ENCODE results near the gene HDAC7.
A peak's percentile ranks its signal among the peaks of the same experiment; 100 is the strongest.

Gene HDAC7

GRCh38 chr12:47800582-47800981 is 19.1 kb downstream of the HDAC7 start:
- TF ChIP-seq PAX5 (IDR thresholded peaks at IDR 0.05; ENCODE audit: insufficient read depth, low read length, severe bottlenecking) = no peak
- TF ChIP-seq POU2F2 (IDR thresholded peaks at IDR 0.05; ENCODE audit: low read depth, low read length) = no peak
- no peak for TF ChIP-seq POLR2AphosphoS5 (IDR thresholded peaks at IDR 0.05; ENCODE audit: low read depth, low read length)
- TF ChIP-seq POLR2A (IDR thresholded peaks at IDR 0.05; ENCODE audit: low read depth, low read length) = no peak
- no peak for TF ChIP-seq TAF1 (IDR thresholded peaks at IDR 0.05; ENCODE audit: low read depth, low read length)
- TF ChIP-seq SPI1 (IDR thresholded peaks at IDR 0.05; ENCODE audit: low read depth, low read length) = no peak
- FAIRE-seq (no peak), DNase-seq (ENCODE audit: insufficient read length, low spot score) (no peak)

GRCh38 chr12:47799357-47799955 is 20.2 kb downstream of the HDAC7 start:
- FAIRE-seq = no peak
- TF ChIP-seq PAX5 (IDR thresholded peaks at IDR 0.05; ENCODE audit: insufficient read depth, low read length, severe bottlenecking) (no peak), TAF1 (IDR thresholded peaks at IDR 0.05; ENCODE audit: low read depth, low read length) (no peak), POLR2AphosphoS5 (IDR thresholded peaks at IDR 0.05; ENCODE audit: low read depth, low read length) (no peak), SPI1 (IDR thresholded peaks at IDR 0.05; ENCODE audit: low read depth, low read length) (no peak), POLR2A (IDR thresholded peaks at IDR 0.05; ENCODE audit: low read depth, low read length) (no peak), POU2F2 (IDR thresholded peaks at IDR 0.05; ENCODE audit: low read depth, low read length) (no peak)
- no peak for DNase-seq (ENCODE audit: insufficient read length, low spot score)

GRCh38 chr12:47798382-47798948 is 21.2 kb downstream of the HDAC7 start:
- DNase-seq (ENCODE audit: insufficient read length, low spot score) = no peak
- no peak for TF ChIP-seq SPI1 (IDR thresholded peaks at IDR 0.05; ENCODE audit: low read depth, low read length)
- TF ChIP-seq POLR2A (IDR thresholded peaks at IDR 0.05; ENCODE audit: low read depth, low read length) = no peak
- TF ChIP-seq PAX5 (IDR thresholded peaks at IDR 0.05; ENCODE audit: insufficient read depth, low read length, severe bottlenecking) = no peak
- no peak for FAIRE-seq

- DNase-seq (ENCODE audit: insufficient read length, low spot score) (peak; percentile 90), FAIRE-seq (peak; percentile 88)
- TF ChIP-seq TAF1 (IDR thresholded peaks at IDR 0.05; ENCODE audit: low read depth, low read length) (no peak), PAX5 (IDR thresholded peaks at IDR 0.05; ENCODE audit: insufficient read depth, low read length, severe bottlenecking) (no peak), POLR2AphosphoS5 (IDR thresholded peaks at IDR 0.05; ENCODE audit: low read depth, low read length) (no peak), POLR2A (IDR thresholded peaks at IDR 0.05; ENCODE audit: low read depth, low read length) (no peak)
Measured at GRCh38 chr12:47797441-47797840, 22.3 kb downstream of the HDAC7 start.

DNA sequence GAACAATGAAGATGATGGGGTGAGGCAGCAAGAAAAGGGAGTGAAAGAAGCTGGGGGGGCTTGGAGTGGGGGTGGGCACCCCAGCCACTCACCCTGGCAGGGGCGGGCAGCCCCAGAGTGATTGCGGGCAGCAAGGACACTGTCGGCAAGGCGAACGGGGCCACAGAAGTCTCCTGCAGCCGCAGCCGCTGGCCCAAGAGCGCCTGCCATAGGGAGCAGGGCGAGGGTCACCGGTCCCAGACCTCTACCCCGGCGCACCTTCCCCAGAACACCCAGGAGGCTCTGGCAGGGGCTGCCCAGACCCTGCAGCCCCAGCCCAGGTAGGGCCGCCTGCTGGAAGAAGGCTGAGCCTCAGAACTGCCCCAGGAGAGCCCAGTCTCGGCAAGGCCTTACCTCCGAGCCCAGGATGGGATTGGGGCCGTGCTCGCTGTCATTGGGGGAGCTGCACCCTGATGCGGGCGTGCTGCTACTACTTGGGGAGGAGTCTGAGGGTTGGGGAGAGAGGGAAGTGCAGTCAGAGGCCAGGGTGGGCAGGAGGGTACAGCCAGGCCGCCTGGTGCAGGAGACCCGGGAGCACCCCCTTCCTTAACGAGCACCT is 23.8 kb downstream of the HDAC7 start:
- TF ChIP-seq PAX5 (IDR thresholded peaks at IDR 0.05; ENCODE audit: insufficient read depth, low read length, severe bottlenecking) (no peak), TAF1 (IDR thresholded peaks at IDR 0.05; ENCODE audit: low read depth, low read length) (no peak), POLR2AphosphoS5 (IDR thresholded peaks at IDR 0.05; ENCODE audit: low read depth, low read length) (no peak), POU2F2 (IDR thresholded peaks at IDR 0.05; ENCODE audit: low read depth, low read length) (no peak), SPI1 (IDR thresholded peaks at IDR 0.05; ENCODE audit: low read depth, low read length) (no peak), POLR2A (IDR thresholded peaks at IDR 0.05; ENCODE audit: low read depth, low read length) (no peak)
- FAIRE-seq (no peak), DNase-seq (ENCODE audit: insufficient read length, low spot score) (no peak)

DNA sequence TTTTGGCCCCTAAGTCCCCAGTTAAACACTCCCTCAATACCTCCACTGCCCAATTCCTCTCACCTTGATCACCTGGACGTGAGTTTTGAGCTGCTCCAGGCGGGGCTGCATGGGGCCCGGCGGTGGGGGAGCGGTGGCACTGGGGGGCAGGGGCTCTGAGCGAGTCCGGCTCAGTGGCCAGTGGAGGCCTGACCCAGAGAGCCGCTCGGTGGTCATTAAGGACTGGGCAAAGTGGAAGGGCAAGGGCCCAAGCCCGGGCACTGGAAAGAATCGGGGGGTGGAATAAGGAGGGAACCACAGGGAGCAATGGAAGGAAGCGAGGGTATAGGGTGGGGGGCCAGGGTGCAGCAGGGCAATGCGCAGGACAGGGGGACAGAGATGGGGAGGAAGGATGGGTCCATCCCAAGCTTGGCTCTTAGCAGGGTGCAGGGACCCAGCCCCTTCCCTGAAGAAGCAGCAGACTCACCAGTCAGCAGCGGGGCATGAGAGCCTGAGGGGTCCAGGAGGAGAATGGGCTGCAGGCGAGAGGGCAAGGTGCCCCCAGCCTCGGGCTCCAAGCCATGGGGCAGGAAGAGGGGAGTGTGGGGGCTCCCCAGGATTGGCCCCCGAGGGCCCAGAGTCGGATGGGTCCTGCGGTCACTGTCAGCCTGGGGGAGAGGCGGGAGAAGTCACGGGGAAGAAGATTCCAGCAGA is 24.4 kb downstream of the HDAC7 start:
- no peak for DNase-seq (ENCODE audit: insufficient read length, low spot score)
- TF ChIP-seq POLR2A (IDR thresholded peaks at IDR 0.05; ENCODE audit: low read depth, low read length) (no peak), PAX5 (IDR thresholded peaks at IDR 0.05; ENCODE audit: insufficient read depth, low read length, severe bottlenecking) (no peak), SPI1 (IDR thresholded peaks at IDR 0.05; ENCODE audit: low read depth, low read length) (no peak), POU2F2 (IDR thresholded peaks at IDR 0.05; ENCODE audit: low read depth, low read length) (no peak), POLR2AphosphoS5 (IDR thresholded peaks at IDR 0.05; ENCODE audit: low read depth, low read length) (no peak), TAF1 (IDR thresholded peaks at IDR 0.05; ENCODE audit: low read depth, low read length) (no peak)
- FAIRE-seq = no peak

DNA sequence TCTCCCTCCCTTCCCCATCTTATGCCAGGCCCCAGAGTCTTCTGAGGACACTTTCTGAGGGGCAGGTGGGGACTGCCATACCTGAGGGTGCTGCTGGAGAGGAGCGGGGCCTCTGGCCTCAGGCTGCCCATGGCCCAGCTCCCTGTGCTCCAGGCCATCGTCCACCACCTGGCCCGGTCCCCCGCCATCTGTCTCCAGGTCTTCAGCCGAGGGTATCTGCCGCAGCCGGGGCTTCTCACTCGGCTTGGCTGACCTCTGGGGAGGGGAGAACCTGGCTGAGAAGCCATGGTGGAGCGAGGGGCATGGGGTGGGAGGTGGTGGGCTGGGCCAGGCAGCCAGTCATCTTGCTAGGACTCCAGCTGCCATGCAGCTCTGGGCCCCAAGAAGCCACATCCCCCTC is 25.0 kb downstream of the HDAC7 start:
- FAIRE-seq (no peak), DNase-seq (ENCODE audit: insufficient read length, low spot score) (no peak)
- TF ChIP-seq TAF1 (IDR thresholded peaks at IDR 0.05; ENCODE audit: low read depth, low read length) (no peak), POLR2A (IDR thresholded peaks at IDR 0.05; ENCODE audit: low read depth, low read length) (no peak), POU2F2 (IDR thresholded peaks at IDR 0.05; ENCODE audit: low read depth, low read length) (no peak), POLR2AphosphoS5 (IDR thresholded peaks at IDR 0.05; ENCODE audit: low read depth, low read length) (no peak), SPI1 (IDR thresholded peaks at IDR 0.05; ENCODE audit: low read depth, low read length) (no peak), PAX5 (IDR thresholded peaks at IDR 0.05; ENCODE audit: insufficient read depth, low read length, severe bottlenecking) (no peak)

GRCh38 chr12:47793015-47793681 is 26.6 kb downstream of the HDAC7 start:
- no peak for TF ChIP-seq TAF1 (IDR thresholded peaks at IDR 0.05; ENCODE audit: low read depth, low read length)
- TF ChIP-seq SPI1 (IDR thresholded peaks at IDR 0.05; ENCODE audit: low read depth, low read length) = no peak
- TF ChIP-seq POLR2A (IDR thresholded peaks at IDR 0.05; ENCODE audit: low read depth, low read length) = no peak
- no peak for TF ChIP-seq PAX5 (IDR thresholded peaks at IDR 0.05; ENCODE audit: insufficient read depth, low read length, severe bottlenecking)
- TF ChIP-seq POLR2AphosphoS5 (IDR thresholded peaks at IDR 0.05; ENCODE audit: low read depth, low read length) = no peak
- TF ChIP-seq POU2F2 (IDR thresholded peaks at IDR 0.05; ENCODE audit: low read depth, low read length) = no peak
- FAIRE-seq (no peak), DNase-seq (ENCODE audit: insufficient read length, low spot score) (no peak)

DNA sequence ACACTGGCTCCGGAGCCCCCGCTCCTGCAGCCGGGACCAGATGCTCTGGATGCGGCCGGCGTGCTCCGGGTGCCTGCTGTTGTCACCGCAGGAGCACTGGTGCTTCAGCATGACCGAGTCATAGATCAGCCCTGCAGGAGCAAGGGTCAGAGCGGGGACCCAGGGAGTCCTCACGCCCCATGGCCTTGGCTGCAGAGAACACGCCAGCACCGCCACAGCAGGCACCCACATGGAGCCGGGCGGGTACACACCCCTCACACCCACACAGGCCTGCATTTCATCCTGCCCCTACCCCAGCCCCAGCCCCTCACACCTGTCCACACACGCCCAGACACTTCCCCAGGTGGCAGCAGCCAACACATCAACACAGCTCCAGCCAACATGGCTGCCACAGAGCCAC is 27.8 kb downstream of the HDAC7 start:
- TF ChIP-seq POLR2AphosphoS5 (IDR thresholded peaks at IDR 0.05; ENCODE audit: low read depth, low read length) (no peak), POLR2A (IDR thresholded peaks at IDR 0.05; ENCODE audit: low read depth, low read length) (no peak)
- no peak for FAIRE-seq
- no peak for DNase-seq (ENCODE audit: insufficient read length, low spot score)
